ENCODE results near the gene ZNF165. TPM values are rescaled to one million over a fixed set of nuclear protein-coding genes. Genes with fewer than 3 reads are reported as not detected.
A peak's percentile ranks its signal among the peaks of the same experiment; 100 is the strongest.

The ZNF165 gene
- total and polyA plus RNA-seq, 2 of the 13 experiments (the other 11 are each of a cell fraction or from before 2014, with no cell fraction given), result 0.58 to 8.6 TPM

GRCh38 chr6:28124350-28124970 is 44.1 kb downstream of the ZNF165 start, which contains the start of gene ZSCAN16 (continued):
- TF ChIP-seq ZNF318 (CRISPR knock-in tag; IDR thresholded peaks at IDR 0.05) (no peak), ZNF598 (CRISPR knock-in tag; IDR thresholded peaks at IDR 0.05; ENCODE audit: borderline replicate concordance) (peak; percentile 80; the same call in 1 of the 2 replicates), ZNF839 (CRISPR knock-in tag; IDR thresholded peaks at IDR 0.05; ENCODE audit: borderline replicate concordance) (0 out of 2 replicates have a peak, but pooled peaks have one; percentile 85), ZNF691 (CRISPR knock-in tag; IDR thresholded peaks at IDR 0.05; ENCODE audit: borderline replicate concordance, low read depth) (no peak; the same call in 1 of the 2 replicates), MIER3 (CRISPR knock-in tag; IDR thresholded peaks at IDR 0.05; ENCODE audit: borderline replicate concordance) (0 out of 2 replicates have a peak, but pooled peaks have one; percentile 19), DRAP1 (CRISPR knock-in tag; IDR thresholded peaks at IDR 0.05) (peak; percentile 53), KAT2B (IDR thresholded peaks at IDR 0.05; ENCODE audit: borderline replicate concordance, low read depth, low read length) (no peak), THAP9 (CRISPR knock-in tag; IDR thresholded peaks at IDR 0.05; ENCODE audit: borderline replicate concordance) (peak; percentile 81; the same call in 1 of the 2 replicates), ZMAT5 (CRISPR knock-in tag; IDR thresholded peaks at IDR 0.05; ENCODE audit: borderline replicate concordance, low read depth) (no peak), ZNF484 (CRISPR knock-in tag; IDR thresholded peaks at IDR 0.05; ENCODE audit: borderline replicate concordance, low read depth) (no peak), NFATC3 (CRISPR knock-in tag; IDR thresholded peaks at IDR 0.05) (peak; percentile 93), ZNF652 (CRISPR knock-in tag; IDR thresholded peaks at IDR 0.05; ENCODE audit: borderline replicate concordance, low read depth) (peak; percentile 71; the same call in 1 of the 2 replicates), ZNF660 (CRISPR knock-in tag; IDR thresholded peaks at IDR 0.05; ENCODE audit: borderline replicate concordance, low read depth) (no peak), ZNF570 (CRISPR knock-in tag; IDR thresholded peaks at IDR 0.05; ENCODE audit: borderline replicate concordance) (no peak), ZNF121 (CRISPR knock-in tag; IDR thresholded peaks at IDR 0.05) (no peak)

Measured in HepG2 (cell line).